ENCODE measurements around the gene TVP23C.
A peak's percentile ranks its signal among the peaks of the same experiment; 100 is the strongest.
"Not testable (repeated sequence)": the region's sequence is repeated elsewhere in the genome, so short reads cannot be mapped to it uniquely, and the experiment has no call there.

GRCh38 chr17:15526292-15527218 lies 36.7 kb downstream of the TVP23C start:
- not testable (repeated sequence) for TF ChIP-seq POLR2A (IDR thresholded peaks at IDR 0.05; ENCODE audit: control extremely low read depth in 1 of 2, low read depth in 2 of 2, low read length in 2 of 2)
- TF ChIP-seq CTCF (IDR thresholded peaks at IDR 0.05; ENCODE audit: control extremely low read depth in 1 of 3, insufficient read depth in 1 of 3, low read depth in 1 of 3, low read length in 3 of 3): peak in 2 of 3 experiments; percentile 10 to 29; a peak in 2 of 4 replicates
